GM18870 (cell line): ENCODE data around the gene BORCS6.

Source experiments
- ATAC-seq: cut with Tn5 transposase; IDR thresholded peaks from one replicate; pipeline ENCODE4 v1.9.1; 2021; ENCODE audit warnings: moderate library complexity; ENCODE audit not compliant: unreplicated experiment

BORCS6 gene

GRCh38 chr17:8155996-8156245, 34.1 kb downstream of the BORCS6 start:
- no peak for ATAC-seq

GRCh38 chr17:8155231-8155995, 34.6 kb downstream of the BORCS6 start:
- ATAC-seq, result no peak

GRCh38 chr17:8154608-8155155, 35.3 kb downstream of the BORCS6 start:
- ATAC-seq, result no peak

GRCh38 chr17:8153957-8154607, 35.9 kb downstream of the BORCS6 start:
- no peak for ATAC-seq

GRCh38 chr17:8153525-8153956, 36.4 kb downstream of the BORCS6 start:
- ATAC-seq, result no peak

- no peak for ATAC-seq
Observed at GRCh38 chr17:8153031-8153451, 36.9 kb downstream of the BORCS6 start.

- no peak for ATAC-seq
Observed at GRCh38 chr17:8152112-8152775, 37.7 kb downstream of the BORCS6 start, which contains the start of gene PER1. Gene PER1, minus strand, starts transcription at chr17:8152404. Its CDS starts 1,698 bp downstream, at chr17:8150706.

- no peak for ATAC-seq
Observed at GRCh38 chr17:8151641-8152111, 38.3 kb downstream of the BORCS6 start.

- ATAC-seq, result no peak
Observed at GRCh38 chr17:8151120-8151640, 38.8 kb downstream of the BORCS6 start.

GRCh38 chr17:8150194-8151119, 39.5 kb downstream of the BORCS6 start:
- ATAC-seq, result no peak

GRCh38 chr17:8149419-8150193, 40.4 kb downstream of the BORCS6 start:
- ATAC-seq, result no peak

- ATAC-seq, result no peak
Observed at GRCh38 chr17:8148560-8148959, 41.4 kb downstream of the BORCS6 start.

- no peak for ATAC-seq
Observed at GRCh38 chr17:8147805-8148404, 42.1 kb downstream of the BORCS6 start.

- ATAC-seq, result no peak
Observed at GRCh38 chr17:8147141-8147804, 42.7 kb downstream of the BORCS6 start.

- ATAC-seq, result no peak
Observed at GRCh38 chr17:8146381-8147140, 43.4 kb downstream of the BORCS6 start.

GRCh38 chr17:8145811-8146210, 44.2 kb downstream of the BORCS6 start:
- no peak for ATAC-seq

GRCh38 chr17:8144401-8145231, 45.4 kb downstream of the BORCS6 start:
- ATAC-seq, result no peak
